Epithelial cell of proximal tubule (primary cell): ENCODE results near the gene ZNF787. TPM values are rescaled to one million over a fixed set of nuclear protein-coding genes. Genes with fewer than 3 reads are reported as not detected.

Source experiments
- DNase-seq: peaks from one replicate; pipeline ENCODE4 v3.0.0-alpha.2; 2011; ENCODE audit warnings: low read depth
- H3K4me3 ChIP-seq: 2 replicates; pipeline ENCODE4 v1.5.1; 2011; ENCODE audit warnings: low read depth, mild to moderate bottlenecking, low read length
- total RNA-seq: library from RNA; depleted of rRNA; stranded (reverse); fragments of >200 nt; gene quantifications from 2 replicates; pipeline ENCODE4 v1.2.3, GENCODE V29; 2015
- TF ChIP-seq, protein P1 (sequence below): conservative IDR thresholded peaks from 2 replicates; pipeline ENCODE4 v1.5.1; 2012; ENCODE audit warnings: low read depth, mild to moderate bottlenecking, low read length

ZNF787 gene
- total RNA-seq, 1 donor from 2014 or later: 19.6 TPM

DNA sequence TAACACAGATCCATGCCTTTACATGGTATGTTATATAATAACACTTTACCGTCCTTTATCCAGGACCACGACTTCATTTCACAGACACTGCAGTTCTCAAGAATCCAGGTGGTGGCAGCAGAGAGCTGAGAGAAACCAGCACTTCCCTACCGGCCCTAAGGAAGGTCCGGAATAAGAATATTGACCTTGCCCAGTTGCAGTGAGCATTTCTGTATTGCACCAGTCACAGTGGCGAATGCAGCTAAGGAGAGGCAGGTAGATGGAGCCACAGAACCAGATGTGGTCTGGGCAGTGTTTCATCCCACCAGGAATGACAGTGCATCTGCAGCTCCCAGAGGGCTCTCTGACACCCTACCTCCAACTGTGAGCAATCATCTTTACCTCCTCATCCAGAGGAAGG, 44.6 kb downstream of the ZNF787 start:
- TF ChIP-seq, protein P1, sequence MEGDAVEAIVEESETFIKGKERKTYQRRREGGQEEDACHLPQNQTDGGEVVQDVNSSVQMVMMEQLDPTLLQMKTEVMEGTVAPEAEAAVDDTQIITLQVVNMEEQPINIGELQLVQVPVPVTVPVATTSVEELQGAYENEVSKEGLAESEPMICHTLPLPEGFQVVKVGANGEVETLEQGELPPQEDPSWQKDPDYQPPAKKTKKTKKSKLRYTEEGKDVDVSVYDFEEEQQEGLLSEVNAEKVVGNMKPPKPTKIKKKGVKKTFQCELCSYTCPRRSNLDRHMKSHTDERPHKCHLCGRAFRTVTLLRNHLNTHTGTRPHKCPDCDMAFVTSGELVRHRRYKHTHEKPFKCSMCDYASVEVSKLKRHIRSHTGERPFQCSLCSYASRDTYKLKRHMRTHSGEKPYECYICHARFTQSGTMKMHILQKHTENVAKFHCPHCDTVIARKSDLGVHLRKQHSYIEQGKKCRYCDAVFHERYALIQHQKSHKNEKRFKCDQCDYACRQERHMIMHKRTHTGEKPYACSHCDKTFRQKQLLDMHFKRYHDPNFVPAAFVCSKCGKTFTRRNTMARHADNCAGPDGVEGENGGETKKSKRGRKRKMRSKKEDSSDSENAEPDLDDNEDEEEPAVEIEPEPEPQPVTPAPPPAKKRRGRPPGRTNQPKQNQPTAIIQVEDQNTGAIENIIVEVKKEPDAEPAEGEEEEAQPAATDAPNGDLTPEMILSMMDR: peak; percentile 90
- H3K4me3 ChIP-seq: no peak overlapping the region
- no peak for DNase-seq

- TF ChIP-seq, protein P1: peak; percentile 47
- no peak for DNase-seq
- no peak overlapping the region for H3K4me3 ChIP-seq
Measured at GRCh38 chr19:56071151-56071550, 49.9 kb downstream of the ZNF787 start.

DNA sequence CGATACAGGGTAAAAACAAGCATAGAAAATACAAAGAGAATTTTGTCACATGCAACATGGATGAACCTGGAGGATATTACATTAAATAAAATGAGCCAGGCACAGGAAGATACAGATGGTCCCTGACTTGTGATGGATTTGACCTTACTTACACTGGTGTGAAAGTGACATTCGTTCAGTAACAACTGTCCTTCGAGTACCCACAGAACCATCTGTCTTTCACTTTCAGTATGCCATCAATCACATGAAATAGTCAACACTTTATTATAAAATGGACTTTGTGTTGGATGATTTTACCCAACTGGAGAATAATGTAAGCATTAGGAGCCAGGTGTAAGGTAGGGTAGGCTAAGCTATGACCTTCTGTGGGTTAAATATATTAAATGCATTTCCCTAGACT, 51.5 kb downstream of the ZNF787 start:
- TF ChIP-seq, protein P1: no peak
- no peak for DNase-seq
- no peak overlapping the region for H3K4me3 ChIP-seq

DNA sequence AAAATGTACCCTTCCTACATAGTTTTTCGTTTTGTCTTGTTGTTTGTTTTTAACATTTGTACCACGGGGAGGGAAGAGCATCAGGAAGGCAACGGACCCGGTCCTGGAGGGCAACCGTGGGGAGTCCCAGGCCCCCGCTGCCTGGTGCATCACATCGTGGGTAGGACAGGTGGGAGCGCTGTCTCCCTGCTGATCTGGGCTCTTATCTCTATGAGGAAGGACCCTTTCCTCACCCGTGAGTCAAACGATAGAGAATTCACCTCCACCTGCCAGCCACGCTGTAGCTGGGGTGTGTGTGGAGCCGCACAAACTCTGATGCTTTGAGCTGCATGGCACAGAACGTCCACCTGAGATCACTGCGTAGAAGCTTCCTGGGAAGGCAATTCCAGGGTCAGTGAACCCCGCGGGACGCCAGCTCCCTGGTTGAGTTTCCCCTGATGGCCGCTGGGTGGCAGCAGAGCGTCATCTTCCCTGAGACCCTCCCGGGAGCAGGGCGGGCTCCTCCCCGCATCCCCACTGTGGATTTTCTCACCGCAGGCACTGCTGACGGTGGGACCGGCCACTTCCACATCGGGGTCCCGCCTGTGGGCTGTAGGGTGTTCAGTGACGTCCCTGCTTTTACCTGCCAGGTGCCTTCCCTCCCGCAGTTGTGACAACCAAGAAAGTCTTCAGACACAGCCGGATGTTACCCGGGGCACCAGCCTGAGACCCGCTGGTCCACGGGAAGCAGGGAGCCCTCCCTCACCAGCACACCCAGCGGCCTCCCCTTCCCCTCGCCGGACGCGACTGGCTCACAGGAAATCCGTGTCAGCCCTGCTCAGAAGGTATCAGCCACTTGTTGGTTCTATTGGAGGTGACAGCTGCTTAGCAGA, 54.7 kb downstream of the ZNF787 start:
- DNase-seq: no peak
- H3K4me3 ChIP-seq: peak overlapping the region; percentile 43
- TF ChIP-seq, protein P1: peak; percentile 83

DNA sequence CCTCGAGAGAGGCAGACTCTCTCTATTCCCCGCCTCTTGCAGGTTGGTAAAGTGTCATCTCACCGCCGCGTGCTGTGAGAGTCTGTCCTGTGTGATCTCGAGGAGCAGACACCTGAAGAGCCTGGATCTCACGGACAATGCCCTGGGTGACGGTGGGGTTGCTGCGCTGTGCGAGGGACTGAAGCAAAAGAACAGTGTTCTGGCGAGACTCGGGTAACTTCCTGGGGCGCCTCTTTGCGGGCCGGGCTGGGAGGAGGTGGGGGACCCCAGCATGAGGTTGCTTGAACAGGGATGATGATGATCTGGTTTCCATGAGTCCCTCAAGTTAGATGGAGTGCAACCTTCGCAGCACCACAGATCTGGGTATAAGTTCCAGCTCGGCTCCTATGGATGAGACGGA, 67.5 kb downstream of the ZNF787 start:
- TF ChIP-seq, protein P1: no peak
- H3K4me3 ChIP-seq: no peak overlapping the region
- no peak for DNase-seq

Other genes with a start within 250 kb of the ZNF787 start
- gene NLRP13, start 189.0 kb downstream of the ZNF787 start, total RNA-seq: not detected in 2 replicates
- not detected in 2 replicates for gene NLRP8, start 173.5 kb downstream of the ZNF787 start, total RNA-seq
- gene NLRP5, start 134.5 kb downstream of the ZNF787 start, total RNA-seq: not detected in 2 replicates
- 32.5 and 40.2 TPM in 2 replicates for gene ZNF444, start 20.0 kb upstream of the ZNF787 start, total RNA-seq
- gene GALP, start 54.7 kb upstream of the ZNF787 start, total RNA-seq: not detected in 2 replicates
- gene ZSCAN5B, start 76.5 kb upstream of the ZNF787 start, total RNA-seq: not detected in 2 replicates
- not detected in 2 replicates for gene ZSCAN5C, start 81.0 kb upstream of the ZNF787 start, total RNA-seq
- gene EDDM13, start 151.5 kb upstream of the ZNF787 start, total RNA-seq: not detected in 2 replicates
- gene ZSCAN5A, start 193.5 kb upstream of the ZNF787 start, total RNA-seq: 1.4 and 5.4 TPM in 2 replicates